Activated CD4-positive, alpha-beta T cell treated with anti-CD3 and anti-CD28 coated beads, Interleukin-2, amount 50 U/mL, for 48 hours (primary cell): ENCODE results near the gene AHCTF1.
"Not testable (repeated sequence)": the region's sequence is repeated elsewhere in the genome, so short reads cannot be mapped to it uniquely, and the experiment has no call there.

Source experiments
- DNase-seq, 2 experiments: peaks; one replicate each; pipeline ENCODE4 v3.0.0-alpha.2; 2020

The AHCTF1 gene

GRCh38 chr1:246837418-246838117, 94.2 kb downstream of the AHCTF1 start:
- DNase-seq = no peak

- DNase-seq = no peak
Observed at GRCh38 chr1:246836209-246836966, 95.4 kb downstream of the AHCTF1 start.

- no peak for DNase-seq
Observed at GRCh38 chr1:246831543-246831942, 100.2 kb downstream of the AHCTF1 start.

GRCh38 chr1:246828818-246829217, 102.9 kb downstream of the AHCTF1 start:
- DNase-seq = no peak

- DNase-seq = no peak
Observed at GRCh38 chr1:246827396-246827795, 104.4 kb downstream of the AHCTF1 start.

GRCh38 chr1:246825557-246826175, 106.1 kb downstream of the AHCTF1 start:
- DNase-seq = no peak

- no peak for DNase-seq
Observed at GRCh38 chr1:246824541-246824940, 107.2 kb downstream of the AHCTF1 start.

GRCh38 chr1:246822154-246822553, 109.6 kb downstream of the AHCTF1 start:
- DNase-seq = not testable (repeated sequence)

GRCh38 chr1:246820666-246821065, 111.1 kb downstream of the AHCTF1 start:
- DNase-seq = no peak

GRCh38 chr1:246817778-246818177, 114.0 kb downstream of the AHCTF1 start:
- DNase-seq = not testable (repeated sequence)

- DNase-seq = no peak
Observed at GRCh38 chr1:246815693-246816270, 116.0 kb downstream of the AHCTF1 start.

- no peak for DNase-seq
Observed at GRCh38 chr1:246814890-246815289, 116.9 kb downstream of the AHCTF1 start.

GRCh38 chr1:246813325-246813724, 118.4 kb downstream of the AHCTF1 start:
- DNase-seq = not testable (repeated sequence)

GRCh38 chr1:246811985-246812384, 119.8 kb downstream of the AHCTF1 start:
- no peak for DNase-seq

- DNase-seq = no peak
Observed at GRCh38 chr1:246809473-246809872, 122.3 kb downstream of the AHCTF1 start.

GRCh38 chr1:246805135-246805716, 126.5 kb downstream of the AHCTF1 start:
- no peak for DNase-seq

- DNase-seq = no peak
Observed at GRCh38 chr1:246803883-246804282, 127.9 kb downstream of the AHCTF1 start.

- no peak for DNase-seq
Observed at GRCh38 chr1:246803373-246803772, 128.4 kb downstream of the AHCTF1 start.

- no peak for DNase-seq
Observed at GRCh38 chr1:246801241-246802020, 130.3 kb downstream of the AHCTF1 start.

GRCh38 chr1:246800756-246801155, 131.0 kb downstream of the AHCTF1 start:
- no peak for DNase-seq

GRCh38 chr1:246800356-246800755, 131.4 kb downstream of the AHCTF1 start:
- no peak for DNase-seq
